Keratinocyte (primary cell): ENCODE results near the gene S100A13. TPM values are rescaled to one million over a fixed set of nuclear protein-coding genes. Genes with fewer than 3 reads are reported as not detected.

Experiments used
- DNase-seq: peaks from one replicate; pipeline ENCODE4 v3.0.0-alpha.2; 2011; ENCODE audit warnings: low read depth, missing footprints, low spot score
- FAIRE-seq: peaks from 2 replicates; lab custom pipeline; 2011; peaks lifted over from hg19 to GRCh38; lab: Jason Lieb, UNC
- H2AFZ ChIP-seq: 2 replicates; pipeline ENCODE4 v1.6.0; 2012; ENCODE audit warnings: low read length, control low read depth, inconsistent platforms; ENCODE audit not compliant: control insufficient read depth
- H3K27ac ChIP-seq: 2 replicates; pipeline ENCODE4 v1.5.1; 2011; ENCODE audit warnings: low read length; ENCODE audit not compliant: control insufficient read depth, insufficient read depth
- H3K27me3 ChIP-seq: 3 replicates; pipeline ENCODE4 v1.6.0; 2011; ENCODE audit warnings: low read length; ENCODE audit not compliant: control insufficient read depth, insufficient read depth; ENCODE audit errors: extremely low read depth
- H3K36me3 ChIP-seq, 2 experiments: 2 replicates in 1 of 2; 3 replicates in 1 of 2; pipeline ENCODE4 v1.5.1; 2011; ENCODE audit warnings: low read length in 2 of 2, mild to moderate bottlenecking in 1 of 2; ENCODE audit not compliant: control insufficient read depth in 2 of 2, insufficient read depth in 2 of 2; ENCODE audit errors: extremely low read depth in 1 of 2
- H3K4me1 ChIP-seq: 3 replicates; pipeline ENCODE4 v1.5.1; 2011; ENCODE audit warnings: low read length; ENCODE audit not compliant: control insufficient read depth, insufficient read depth; ENCODE audit errors: extremely low read depth
- H3K4me2 ChIP-seq: 3 replicates; pipeline ENCODE4 v1.6.0; 2011; ENCODE audit warnings: low read depth, low read length; ENCODE audit not compliant: control insufficient read depth, insufficient read depth; ENCODE audit errors: extremely low read depth
- H3K4me3 ChIP-seq, 3 experiments: fragments of 200-600 bp in 1 of 3; sonication (generic) in 1 of 3; 2 replicates in 2 of 3; 3 replicates in 1 of 3; pipeline ENCODE4 v1.5.1; 2011 to 2016; ENCODE audit warnings: low read length in 3 of 3, mild to moderate bottlenecking in 3 of 3, control low read depth in 2 of 3, inconsistent platforms in 1 of 3, low read depth in 1 of 3, mixed read lengths in 1 of 3, mixed run types in 1 of 3, moderate library complexity in 1 of 3; ENCODE audit not compliant: control insufficient read depth in 2 of 3, insufficient read depth in 2 of 3; ENCODE audit errors: extremely low read depth in 1 of 3
- H3K79me2 ChIP-seq: 2 replicates; pipeline ENCODE4 v1.6.0; 2012; ENCODE audit warnings: low read length; ENCODE audit not compliant: control insufficient read depth, insufficient read depth
- H3K9ac ChIP-seq: 3 replicates; pipeline ENCODE4 v1.6.0; 2011; ENCODE audit warnings: low read length; ENCODE audit not compliant: control insufficient read depth, insufficient read depth; ENCODE audit errors: extremely low read depth
- H3K9me1 ChIP-seq: 3 replicates; pipeline ENCODE4 v1.6.0; 2011; ENCODE audit warnings: low read length; ENCODE audit not compliant: control insufficient read depth, insufficient read depth; ENCODE audit errors: extremely low read depth
- H3K9me3 ChIP-seq: 2 replicates; pipeline ENCODE4 v1.5.1; 2012; ENCODE audit warnings: low read depth, low read length; ENCODE audit not compliant: control insufficient read depth
- H4K20me1 ChIP-seq: 3 replicates; pipeline ENCODE4 v1.6.0; 2011; ENCODE audit warnings: low read length; ENCODE audit not compliant: control insufficient read depth, insufficient read depth; ENCODE audit errors: extremely low read depth
- CTCF ChIP-seq, 3 experiments: IDR thresholded peaks in 1 of 3; conservative IDR thresholded peaks in 1 of 3; optimal IDR thresholded peaks in 1 of 3; 2 replicates in 2 of 3; 3 replicates in 1 of 3; pipeline versions ENCODE3 to v1.5.1; 2011; ENCODE audit warnings: low read length in 3 of 3, mild to moderate bottlenecking in 3 of 3, moderate library complexity in 2 of 3, control low read depth in 1 of 3, inconsistent platforms in 1 of 3; ENCODE audit not compliant: insufficient read depth in 2 of 3; ENCODE audit errors: extremely low read depth in 1 of 3
- EZH2 ChIP-seq: IDR thresholded peaks from one replicate; pipeline ENCODE4 v1.6.1; 2012; ENCODE audit warnings: inconsistent platforms, mild to moderate bottlenecking, low read length, moderate library complexity
- dilution Hi-C: fragments of 300-500 bp; cut with MboI; formaldehyde crosslinking; loops from one replicate; pipeline ENCODE4 v1.7.0; 2020; ENCODE audit warnings: low sequenced_read_pairs; ENCODE audit not compliant: extremely low pct_ligation_motif_present
- polyA plus RNA-seq, 5 experiments: library from polyadenylated mRNA; depleted of rRNA in 3 of 5; stranded (reverse) in 3 of 5; stranded (forward) in 1 of 5; unstranded in 1 of 5; fragments of >200 nt; gene quantifications; 1 replicate in 1 of 5; 2 replicates in 3 of 5; 3 replicates in 1 of 5; pipeline versions ENCODE4 v1.2.1 to v1.2.3, GENCODE V29; 2011 to 2012; ENCODE audit warnings: missing spikeins in 2 of 5, low read depth in 1 of 5, low replicate concordance in 1 of 5

Gene S100A13
- polyA plus RNA-seq, 1 donor (not counting 4 experiments of a cell fraction or from before 2014, with no cell fraction given), result 215 TPM

GRCh38 chr1:153597206-153597605, 30.1 kb downstream of the S100A13 start:
- no peaks in the 10 kb centered on the region for H3K79me2 ChIP-seq
- H3K27me3 ChIP-seq, result no peaks in the 10 kb centered on the region
- DNase-seq (no peak), FAIRE-seq (no peak)
- H4K20me1 ChIP-seq, result no peaks in the 10 kb centered on the region
- no peak overlapping the region for H3K4me3 ChIP-seq
- dilution Hi-C loops, result no loop called here
- H2AFZ ChIP-seq, result no peak overlapping the region
- no peaks in the 10 kb centered on the region for H3K9me1 ChIP-seq
- no peaks in the 10 kb centered on the region for H3K9me3 ChIP-seq
- no peak overlapping the region for H3K4me2 ChIP-seq
- no peak overlapping the region for H3K9ac ChIP-seq
- peaks cover 5% of the 10 kb centered on the region for H3K4me1 ChIP-seq
- peaks cover 0 to 8% of the 10 kb centered on the region in 2 experiments for H3K36me3 ChIP-seq
- TF ChIP-seq CTCF (optimal IDR thresholded peaks at IDR 0.05 in 1 of 3, IDR thresholded peaks at IDR 0.05 in 1 of 3, conservative IDR thresholded peaks at IDR 0.05 in 1 of 3; ENCODE audit: extremely low read depth in 1 of 3, insufficient read depth in 2 of 3, low read length in 3 of 3) (no peak), EZH2 (no peak)
- peak overlapping the region; percentile 14 for H3K27ac ChIP-seq

GRCh38 chr1:153592748-153593147, 34.6 kb downstream of the S100A13 start:
- no peaks in the 10 kb centered on the region for H3K9me1 ChIP-seq
- H3K27me3 ChIP-seq, result no peaks in the 10 kb centered on the region
- H3K9ac ChIP-seq, result no peak overlapping the region
- FAIRE-seq (no peak), DNase-seq (no peak)
- no peaks in the 10 kb centered on the region for H3K36me3 ChIP-seq
- peaks cover 3% of the 10 kb centered on the region for H3K4me1 ChIP-seq
- TF ChIP-seq EZH2, result no peak
- TF ChIP-seq CTCF (optimal IDR thresholded peaks at IDR 0.05 in 1 of 3, IDR thresholded peaks at IDR 0.05 in 1 of 3, conservative IDR thresholded peaks at IDR 0.05 in 1 of 3; ENCODE audit: extremely low read depth in 1 of 3, insufficient read depth in 2 of 3, low read length in 3 of 3), result no peak
- dilution Hi-C loops, result no loop called here
- no peaks in the 10 kb centered on the region for H3K79me2 ChIP-seq
- no peaks in the 10 kb centered on the region for H3K9me3 ChIP-seq
- no peak overlapping the region for H3K4me2 ChIP-seq
- no peak overlapping the region for H2AFZ ChIP-seq
- no peak overlapping the region for H3K27ac ChIP-seq
- H4K20me1 ChIP-seq, result no peaks in the 10 kb centered on the region
- no peak overlapping the region for H3K4me3 ChIP-seq
